IMR-90 (cell line): Measurements from ENCODE around the gene PDF. TPM values are rescaled to one million over a fixed set of nuclear protein-coding genes. Genes with fewer than 3 reads are reported as not detected.

Experiments
- ATAC-seq: fragments of 200-7000 bp; cut with Tn5 transposase; 2 replicates; pipeline ENCODE4 v1.9.1; 2020; ENCODE audit warnings: low read depth, mild to moderate bottlenecking, moderate library complexity
- BruUV-seq: library from RNA; stranded (reverse); fragments of 400-500 nt; replicated peaks from 2 replicates; lab custom pipeline; 2021; lab: Mats Ljungman, UMichigan
- CTCF ChIA-PET: fragments of 300-600 bp; formaldehyde crosslinking; extraction: SDS; loops from one replicate; lab custom pipeline; 2021; ENCODE audit warnings: antibody characterized with exemption; lab: Yijun Ruan, JAX
- POLR2A ChIA-PET: fragments of 300-600 bp; sonication (Branson Sonifier 250); formaldehyde crosslinking; loops from one replicate; lab custom pipeline; 2022; ENCODE audit warnings: antibody characterized with exemption; ENCODE audit not compliant: unreplicated experiment; lab: Charles Lee
- DNase-seq: peaks from one replicate; pipeline ENCODE4 v3.0.0; 2013
- H2AFZ ChIP-seq: replicated peaks from 2 replicates; pipeline ENCODE3; 2013; ENCODE audit warnings: low read length, mild to moderate bottlenecking; ENCODE audit not compliant: poor library complexity
- H2AK5ac ChIP-seq: 2 replicates; pipeline ENCODE4 v1.6.1; 2013; ENCODE audit warnings: low read depth, low read length, inconsistent platforms
- H2AK9ac ChIP-seq: replicated peaks from 2 replicates; pipeline ENCODE3; 2013; ENCODE audit warnings: mild to moderate bottlenecking, low read depth, low read length, moderate library complexity; ENCODE audit not compliant: poor library complexity
- H2BK120ac ChIP-seq: 2 replicates; pipeline ENCODE4 v1.6.1; 2013; ENCODE audit warnings: low read depth, low read length, inconsistent platforms
- H2BK15ac ChIP-seq: 3 replicates; pipeline ENCODE4 v1.6.1; 2013; ENCODE audit warnings: low read depth, low read length, inconsistent platforms
- H2BK20ac ChIP-seq: 2 replicates; pipeline ENCODE4 v1.6.1; 2013; ENCODE audit warnings: low read depth, mild to moderate bottlenecking, inconsistent platforms, low read length, moderate library complexity
- H2BK5ac ChIP-seq: 2 replicates; pipeline ENCODE4 v1.6.1; 2013; ENCODE audit warnings: mild to moderate bottlenecking, low read depth, low read length, inconsistent platforms; ENCODE audit not compliant: poor library complexity, severe bottlenecking
- H3K14ac ChIP-seq: replicated peaks from 2 replicates; pipeline ENCODE4 v1.6.1; 2013; ENCODE audit warnings: low read depth, low read length, inconsistent platforms
- H3K18ac ChIP-seq: 2 replicates; pipeline ENCODE4 v1.6.1; 2013; ENCODE audit warnings: low read depth, low read length, control low read depth
- H3K23ac ChIP-seq: 2 replicates; pipeline ENCODE4 v1.6.1; 2013; ENCODE audit warnings: low read depth, low read length, inconsistent platforms
- H3K27ac ChIP-seq: 2 replicates; pipeline ENCODE4 v1.5.1; 2013; ENCODE audit warnings: mild to moderate bottlenecking, control low read depth, low read length; ENCODE audit not compliant: insufficient read depth
- H3K27me3 ChIP-seq: 2 replicates; pipeline ENCODE4 v1.6.1; 2013; ENCODE audit warnings: low read length; ENCODE audit not compliant: control insufficient read depth, insufficient read depth
- H3K36me3 ChIP-seq: 2 replicates; pipeline ENCODE4 v1.6.1; 2013; ENCODE audit warnings: low read length, mixed read lengths; ENCODE audit not compliant: control insufficient read depth, insufficient read depth
- H3K4ac ChIP-seq: 2 replicates; pipeline ENCODE4 v1.6.1; 2013; ENCODE audit warnings: low read depth, low read length, inconsistent platforms
- H3K4me1 ChIP-seq: 2 replicates; pipeline ENCODE4 v1.6.1; 2013; ENCODE audit warnings: low read length, mixed read lengths; ENCODE audit not compliant: control insufficient read depth, insufficient read depth
- H3K4me2 ChIP-seq: 2 replicates; pipeline ENCODE4 v1.6.1; 2013; ENCODE audit warnings: low read depth, mild to moderate bottlenecking, control low read depth, low read length, moderate library complexity
- H3K4me3 ChIP-seq: 2 replicates; pipeline ENCODE4 v1.5.1; 2013; ENCODE audit warnings: low read depth, mild to moderate bottlenecking, control low read depth, low read length, moderate library complexity; ENCODE audit not compliant: insufficient read depth
- H3K56ac ChIP-seq: 2 replicates; pipeline ENCODE4 v1.6.1; 2013; ENCODE audit warnings: low read length, inconsistent platforms; ENCODE audit not compliant: insufficient read depth; ENCODE audit errors: extremely low read depth
- H3K79me1 ChIP-seq, 2 experiments: 2 replicates each; pipeline ENCODE4 v1.6.1; 2013; ENCODE audit warnings: low read length in 2 of 2, inconsistent platforms in 1 of 2, low read depth in 1 of 2
- H3K9ac ChIP-seq: 2 replicates; pipeline ENCODE4 v1.6.1; 2013; ENCODE audit warnings: low read depth, low read length, control low read depth
- H3K9me1 ChIP-seq: 2 replicates; pipeline ENCODE4 v1.6.1; 2013; ENCODE audit warnings: low read length, inconsistent platforms; ENCODE audit not compliant: insufficient read depth
- H3K9me3 ChIP-seq: 2 replicates; pipeline ENCODE4 v1.6.1; 2013; ENCODE audit warnings: low read length; ENCODE audit not compliant: control insufficient read depth, insufficient read depth
- H4K20me1 ChIP-seq: 2 replicates; pipeline ENCODE4 v1.6.1; 2013; ENCODE audit warnings: low read length, inconsistent platforms; ENCODE audit not compliant: insufficient read depth
- H4K5ac ChIP-seq: 2 replicates; pipeline ENCODE4 v1.6.1; 2013; ENCODE audit warnings: mild to moderate bottlenecking, low read depth, low read length, control low read depth
- H4K8ac ChIP-seq, 2 experiments: 2 replicates each; pipeline ENCODE4 v1.6.1; 2013; ENCODE audit warnings: low read depth in 2 of 2, low read length in 2 of 2, control low read depth in 1 of 2, inconsistent platforms in 1 of 2
- H4K91ac ChIP-seq: 2 replicates; pipeline ENCODE4 v1.6.1; 2013; ENCODE audit warnings: low read depth, low read length, inconsistent platforms; ENCODE audit not compliant: insufficient read depth
- BHLHE40 ChIP-seq: fragments of 150-350 bp; IDR thresholded peaks from 2 replicates; pipeline ENCODE4 v1.6.1; 2016; ENCODE audit warnings: mild to moderate bottlenecking, low read depth, low read length
- CEBPB ChIP-seq: IDR thresholded peaks from 2 replicates; pipeline ENCODE4 v1.6.1; 2012; ENCODE audit warnings: low read depth, low read length, improper control_type of control experiment
- CHD1 ChIP-seq: IDR thresholded peaks from 2 replicates; pipeline ENCODE4 v1.6.1; 2012; ENCODE audit warnings: low read depth, low read length, improper control_type of control experiment
- CTCF ChIP-seq: conservative IDR thresholded peaks from 2 replicates; pipeline ENCODE4 v1.5.1; 2012; ENCODE audit warnings: mild to moderate bottlenecking, low read depth, low read length, improper control_type of control experiment
- ELK1 ChIP-seq: fragments of 150-350 bp; IDR thresholded peaks from 2 replicates; pipeline ENCODE4 v1.6.1; 2016; ENCODE audit warnings: low read depth, mild to moderate bottlenecking, low read length, moderate library complexity, borderline replicate concordance
- MAFK ChIP-seq: IDR thresholded peaks from 2 replicates; pipeline ENCODE4 v1.6.1; 2012; ENCODE audit warnings: low read depth, low read length, improper control_type of control experiment
- MAZ ChIP-seq: IDR thresholded peaks from 2 replicates; pipeline ENCODE4 v1.6.1; 2012; ENCODE audit warnings: low read depth, mild to moderate bottlenecking, low read length, improper control_type of control experiment, moderate library complexity, borderline replicate concordance
- MXI1 ChIP-seq: IDR thresholded peaks from 2 replicates; pipeline ENCODE4 v1.6.1; 2012; ENCODE audit warnings: low read depth, mild to moderate bottlenecking, low read length, moderate library complexity, borderline replicate concordance
- NFE2L2 ChIP-seq: fragments of 150-350 bp; IDR thresholded peaks from 2 replicates; pipeline ENCODE4 v1.6.1; 2016; ENCODE audit warnings: low read depth, mild to moderate bottlenecking, low read length
- POLR2A ChIP-seq: IDR thresholded peaks from 2 replicates; pipeline ENCODE4 v1.6.1; 2012; ENCODE audit warnings: mild to moderate bottlenecking, low read depth, low read length
- RAD21 ChIP-seq: IDR thresholded peaks from 2 replicates; pipeline ENCODE4 v1.6.1; 2012; ENCODE audit warnings: low read length, improper control_type of control experiment
- RCOR1 ChIP-seq: IDR thresholded peaks from 2 replicates; pipeline ENCODE4 v1.6.1; 2012; ENCODE audit warnings: mild to moderate bottlenecking, low read length, improper control_type of control experiment; ENCODE audit not compliant: insufficient replicate concordance
- SMC3 ChIP-seq: fragments of 150-350 bp; IDR thresholded peaks from 2 replicates; pipeline ENCODE4 v1.6.1; 2016; ENCODE audit warnings: low read depth, mild to moderate bottlenecking, antibody characterized with exemption, low read length, moderate library complexity
- WGBS, 2 experiments: methylation state at CpG; one replicate each; pipeline versions ENCODE4 v1.1.5 to v1.1.7; 2013; ENCODE audit warnings: missing lambda C conversion rate in 2 of 2; ENCODE audit not compliant: insufficient read length in 1 of 2; ENCODE audit errors: extremely low coverage in 2 of 2; 5-methylcytosine and 5-hydroxymethylcytosine counted together
- dilution Hi-C: fragments of 300-500 bp; cut with HindIII; formaldehyde crosslinking; loops from one replicate; pipeline ENCODE4 v1.14.3; 2018; ENCODE audit warnings: low sequenced_read_pairs; ENCODE audit not compliant: unreplicated experiment
- in situ Hi-C: fragments of 300-500 bp; cut with MboI; formaldehyde crosslinking; loops from 3 replicates; pipeline ENCODE4 v1.14.3; 2019; ENCODE audit warnings: low sequenced_read_pairs, inconsistent platforms, mixed read lengths
- intact Hi-C: fragments of 100-400 bp; cut with micrococcal nuclease; formaldehyde crosslinking; loops from 2 replicates; pipeline ENCODE4 v1.10.0; 2022
- polyA plus RNA-seq, 3 experiments: library from polyadenylated mRNA; depleted of rRNA; stranded (reverse); fragments of >200 nt; gene quantifications; 2 replicates each; pipeline ENCODE4 v1.2.3, GENCODE V29; 2012; ENCODE audit warnings: low replicate concordance in 1 of 3
- total RNA-seq: library from RNA; depleted of rRNA; stranded (reverse); fragments of >200 nt; gene quantifications from 2 replicates; pipeline ENCODE4 v1.2.3, GENCODE V29; 2012

PDF gene
- total and polyA plus RNA-seq, 2 of the 4 experiments (the other 2 are of a cell fraction), result 4.5 to 6.4 TPM

GRCh38 chr16:69316595-69317034 is 13.8 kb downstream of the PDF start:
- BruUV-seq, result no TSS peak
- Histone ChIP-seq H2AK5ac (no peak overlapping the region), H3K18ac (no peak overlapping the region), H2BK5ac (no peak overlapping the region), H3K79me1 (peaks cover 36 to 82% of the 10 kb centered on the region in 2 experiments), H2AK9ac (peak overlapping the region; percentile 55), H3K9ac (no peak overlapping the region), H2BK15ac (no peak overlapping the region), H4K8ac (no peak overlapping the region), H4K5ac (no peak overlapping the region), H3K4me2 (no peak overlapping the region), H3K23ac (no peak overlapping the region), H2AFZ (no peak overlapping the region), H3K4me3 (no peak overlapping the region), H2BK120ac (no peak overlapping the region), H3K56ac (no peak overlapping the region), H3K14ac (no peak overlapping the region), H3K9me3 (no peaks in the 10 kb centered on the region), H2BK20ac (no peak overlapping the region), H3K4me1 (peaks cover 4% of the 10 kb centered on the region), H3K4ac (no peak overlapping the region), H4K91ac (no peak overlapping the region), H3K27me3 (no peaks in the 10 kb centered on the region), H3K27ac (no peak overlapping the region), H3K36me3 (peaks cover 65% of the 10 kb centered on the region), H4K20me1 (peaks cover 39% of the 10 kb centered on the region), H3K9me1 (peaks cover 4% of the 10 kb centered on the region; the same call in 1 of the 2 replicates)
- DNase-seq (no peak), ATAC-seq (no peak)
- intact Hi-C loops (no loop called here), in situ Hi-C loops (no loop called here), dilution Hi-C loops (no loop called here)
- TF ChIP-seq CHD1 (no peak), CTCF (no peak), NFE2L2 (no peak), CEBPB (no peak), MAZ (no peak), MXI1 (no peak), SMC3 (no peak), ELK1 (no peak), MAFK (no peak), RAD21 (no peak), BHLHE40 (no peak), RCOR1 (no peak), POLR2A (no peak)
- 93% methylated on average over 10 of the region's 17 CpGs; no CpG with 5 or more reads in 1 of the 2 experiments for WGBS, 2 experiments
- POLR2A ChIA-PET, result no interaction called here
- CTCF ChIA-PET, result no interaction called here
